Lower leg skin (tissue), 3 donors: ENCODE measurements around the gene IYD.

ENCODE experiments used
- POLR2A ChIP-seq, 2 donors: fragments of 450-650 bp; IDR thresholded peaks; one replicate each; pipeline ENCODE4 v1.6.1; 2016 to 2017; ENCODE audit warnings: antibody characterized with exemption in 2 of 2, mild to moderate bottlenecking in 1 of 2, moderate library complexity in 1 of 2
- TF ChIP-seq, protein P1 (sequence below), 3 donors: fragments of 450-650 bp; IDR thresholded peaks; one replicate each; pipeline ENCODE4 v1.5.1; 2016; ENCODE audit warnings: antibody characterized with exemption in 3 of 3, mild to moderate bottlenecking in 3 of 3, moderate library complexity in 2 of 3

DNA sequence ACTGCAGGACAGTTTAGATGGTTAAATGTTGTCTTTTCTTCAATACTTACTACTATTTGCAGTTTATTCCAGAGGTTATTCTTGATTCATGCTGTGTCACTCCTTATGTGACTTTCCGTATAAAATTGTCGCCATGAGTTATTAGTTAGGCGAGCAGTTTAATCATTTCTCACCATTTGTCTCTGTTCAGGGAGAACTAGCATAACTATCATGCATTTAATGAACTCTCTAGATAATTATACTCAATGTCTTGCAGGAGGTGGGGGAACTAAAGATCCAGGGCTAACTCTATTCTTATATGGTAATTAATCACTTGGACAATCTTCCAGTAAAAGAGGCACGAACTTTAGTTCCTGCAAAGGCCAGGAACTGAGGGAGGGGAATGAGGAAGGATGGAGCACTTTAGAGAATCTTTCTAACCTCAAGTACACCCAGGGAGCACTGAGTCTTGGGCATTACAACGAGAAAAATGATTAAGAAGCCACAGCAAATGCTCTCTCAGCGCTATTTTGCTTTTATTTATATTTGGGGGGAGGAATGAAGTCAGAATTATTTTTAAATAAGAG lies 58.3 kb downstream of the IYD start:
- TF ChIP-seq, protein P1, sequence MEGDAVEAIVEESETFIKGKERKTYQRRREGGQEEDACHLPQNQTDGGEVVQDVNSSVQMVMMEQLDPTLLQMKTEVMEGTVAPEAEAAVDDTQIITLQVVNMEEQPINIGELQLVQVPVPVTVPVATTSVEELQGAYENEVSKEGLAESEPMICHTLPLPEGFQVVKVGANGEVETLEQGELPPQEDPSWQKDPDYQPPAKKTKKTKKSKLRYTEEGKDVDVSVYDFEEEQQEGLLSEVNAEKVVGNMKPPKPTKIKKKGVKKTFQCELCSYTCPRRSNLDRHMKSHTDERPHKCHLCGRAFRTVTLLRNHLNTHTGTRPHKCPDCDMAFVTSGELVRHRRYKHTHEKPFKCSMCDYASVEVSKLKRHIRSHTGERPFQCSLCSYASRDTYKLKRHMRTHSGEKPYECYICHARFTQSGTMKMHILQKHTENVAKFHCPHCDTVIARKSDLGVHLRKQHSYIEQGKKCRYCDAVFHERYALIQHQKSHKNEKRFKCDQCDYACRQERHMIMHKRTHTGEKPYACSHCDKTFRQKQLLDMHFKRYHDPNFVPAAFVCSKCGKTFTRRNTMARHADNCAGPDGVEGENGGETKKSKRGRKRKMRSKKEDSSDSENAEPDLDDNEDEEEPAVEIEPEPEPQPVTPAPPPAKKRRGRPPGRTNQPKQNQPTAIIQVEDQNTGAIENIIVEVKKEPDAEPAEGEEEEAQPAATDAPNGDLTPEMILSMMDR (IDR thresholded peaks at IDR 0.05), result no peak
- no peak for TF ChIP-seq POLR2A (IDR thresholded peaks at IDR 0.05)
